CD14-positive monocyte (primary cell): Measurements from ENCODE around the gene PAAF1. TPM values are rescaled to one million over a fixed set of nuclear protein-coding genes. Genes with fewer than 3 reads are reported as not detected.

Experiments used
- DNase-seq, 3 donors: peaks; one replicate each; pipeline ENCODE4 v3.0.0-alpha.2; 2011 to 2022
- H2AFZ ChIP-seq: 2 replicates; pipeline ENCODE4 v1.6.0; 2012; ENCODE audit warnings: mild to moderate bottlenecking, low read depth, low read length, inconsistent platforms; ENCODE audit not compliant: insufficient read depth, poor library complexity, severe bottlenecking
- H3K27ac ChIP-seq, 2 donors: 1 replicate in 1 of 2; 2 replicates in 1 of 2; pipeline ENCODE4 v1.5.1; 2012 to 2013; ENCODE audit warnings: low read length in 2 of 2, control low read depth in 1 of 2, inconsistent platforms in 1 of 2, low read depth in 1 of 2, mild to moderate bottlenecking in 1 of 2
- H3K27me3 ChIP-seq, 2 donors: one replicate each; pipeline versions ENCODE4 v1.6.0 to v1.6.1; 2011 to 2013; ENCODE audit warnings: low read length in 2 of 2; ENCODE audit not compliant: control insufficient read depth in 2 of 2, insufficient read depth in 2 of 2
- H3K36me3 ChIP-seq, 2 donors: replicated peaks in 1 of 2; 1 replicate in 1 of 2; 2 replicates in 1 of 2; pipeline versions ENCODE4 v1.5.1 to v1.6.1; 2012 to 2013; ENCODE audit warnings: low read length in 2 of 2, control low read depth in 1 of 2, inconsistent platforms in 1 of 2, mild to moderate bottlenecking in 1 of 2; ENCODE audit not compliant: insufficient read depth in 2 of 2, control insufficient read depth in 1 of 2
- H3K4me1 ChIP-seq, 2 donors: 1 replicate in 1 of 2; 2 replicates in 1 of 2; pipeline versions ENCODE4 v1.5.1 to v1.6.1; 2012 to 2013; ENCODE audit warnings: low read length in 2 of 2, control low read depth in 1 of 2, inconsistent platforms in 1 of 2, mild to moderate bottlenecking in 1 of 2, moderate library complexity in 1 of 2; ENCODE audit not compliant: insufficient read depth in 2 of 2, control insufficient read depth in 1 of 2
- H3K4me2 ChIP-seq: replicated peaks from 2 replicates; pipeline ENCODE3; 2012; ENCODE audit warnings: low read length, moderate library complexity, mild to moderate bottlenecking; ENCODE audit not compliant: poor library complexity, severe bottlenecking; ENCODE audit errors: extremely low read depth
- H3K4me3 ChIP-seq, 3 experiments: fragments of 200-600 bp in 1 of 3; sonication (generic) in 1 of 3; replicated peaks in 1 of 3; 1 replicate in 2 of 3; 2 replicates in 1 of 3; pipeline ENCODE4 v1.5.1; 2011 to 2013; ENCODE audit warnings: low read length in 3 of 3, mild to moderate bottlenecking in 3 of 3, control low read depth in 2 of 3, low read depth in 2 of 3, inconsistent platforms in 1 of 3, moderate library complexity in 1 of 3
- H3K79me2 ChIP-seq: 2 replicates; pipeline ENCODE4 v1.6.0; 2012; ENCODE audit warnings: mild to moderate bottlenecking, control low read depth, inconsistent platforms, low read length, moderate library complexity; ENCODE audit not compliant: insufficient read depth
- H3K9ac ChIP-seq: 2 replicates; pipeline ENCODE4 v1.6.0; 2017; ENCODE audit warnings: low read length, mild to moderate bottlenecking; ENCODE audit not compliant: insufficient read depth, poor library complexity, severe bottlenecking
- H3K9me3 ChIP-seq, 2 donors: replicated peaks in 1 of 2; 1 replicate in 1 of 2; 2 replicates in 1 of 2; pipeline versions ENCODE4 v1.5.1 to v1.6.1; 2012 to 2013; ENCODE audit warnings: low read length in 2 of 2, control low read depth in 1 of 2; ENCODE audit not compliant: control insufficient read depth in 1 of 2, insufficient read depth in 1 of 2
- H4K20me1 ChIP-seq: 2 replicates; pipeline ENCODE4 v1.6.0; 2012; ENCODE audit warnings: mild to moderate bottlenecking, low read length, control low read depth, moderate library complexity; ENCODE audit not compliant: insufficient read depth
- H3K27ac Mint-ChIP-seq, 7 donors: one replicate each; pipeline ENCODE4 v1.8.0; 2020; ENCODE audit warnings: mild to moderate bottlenecking in 7 of 7, mixed read lengths in 7 of 7, moderate library complexity in 6 of 7, inconsistent platforms in 2 of 7
- H3K27me3 Mint-ChIP-seq, 3 donors: one replicate each; pipeline ENCODE4 v1.8.0; 2021 to 2022; ENCODE audit warnings: low read depth in 3 of 3, mild to moderate bottlenecking in 3 of 3, mixed read lengths in 3 of 3, moderate library complexity in 3 of 3, inconsistent platforms in 1 of 3
- H3K36me3 Mint-ChIP-seq, 2 donors: one replicate each; pipeline ENCODE4 v1.8.0; 2020; ENCODE audit warnings: mixed read lengths in 2 of 2, inconsistent platforms in 1 of 2, mild to moderate bottlenecking in 1 of 2
- H3K4me1 Mint-ChIP-seq: one replicate; pipeline ENCODE4 v1.8.0; 2020; ENCODE audit warnings: mild to moderate bottlenecking, mixed read lengths
- H3K4me3 Mint-ChIP-seq, 2 donors: one replicate each; pipeline ENCODE4 v1.8.0; 2020; ENCODE audit warnings: mild to moderate bottlenecking in 2 of 2, mixed read lengths in 2 of 2, moderate library complexity in 1 of 2
- H3K9me3 Mint-ChIP-seq, 7 donors: one replicate each; pipeline ENCODE4 v1.8.0; 2020 to 2022; ENCODE audit warnings: mixed read lengths in 7 of 7, mild to moderate bottlenecking in 6 of 7, moderate library complexity in 6 of 7, inconsistent platforms in 2 of 7
- WGBS: methylation state at CpG from one replicate; pipeline ENCODE4 v1.1.5; 2013; ENCODE audit warnings: missing lambda C conversion rate; ENCODE audit not compliant: insufficient coverage; 5-methylcytosine and 5-hydroxymethylcytosine counted together
- intact Hi-C, 2 donors: fragments of 100-400 bp; cut with micrococcal nuclease; formaldehyde crosslinking; loops; one replicate each; pipeline versions ENCODE4 v1.15.0 to v1.15.1; 2023
- polyA plus RNA-seq, 3 donors: library from polyadenylated mRNA; depleted of rRNA in 1 of 3; unstranded in 2 of 3; stranded (reverse) in 1 of 3; fragments of 300-500 nt in 2 of 3; fragments of >200 nt in 1 of 3; fragmentation: Illumina TruSeq in 2 of 3; gene quantifications; 1 replicate in 2 of 3; 2 replicates in 1 of 3; pipeline ENCODE4 v1.2.3, GENCODE V29; 2012 to 2021
- TF ChIP-seq, protein P1 (sequence below): fragments of 200-600 bp; IDR thresholded peaks from one replicate; pipeline ENCODE4 v1.8.0; 2022; ENCODE audit warnings: antibody characterized with exemption, mild to moderate bottlenecking

PAAF1 gene
- polyA plus RNA-seq, 3 donors, result 12.0 to 13.7 (median 12.9) TPM

DNA sequence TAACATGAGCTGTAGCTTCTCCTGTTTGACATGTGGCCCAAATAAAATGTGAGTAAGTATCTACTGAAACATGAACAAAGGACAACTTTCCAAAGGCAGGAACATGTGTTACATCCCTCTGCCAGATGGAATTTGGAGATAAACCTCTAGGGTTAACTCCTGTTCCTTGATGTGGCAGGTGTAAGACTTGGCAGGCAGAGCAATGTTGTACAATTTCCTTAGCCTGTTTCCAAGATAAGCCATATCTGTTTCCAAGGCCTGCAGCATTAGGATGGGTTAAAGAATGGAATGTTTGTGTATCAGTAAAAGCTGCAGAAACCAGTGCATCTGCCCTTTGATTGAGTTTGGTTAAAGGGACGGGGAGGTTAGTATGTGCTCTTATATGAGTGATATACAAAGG, 65.2 kb downstream of the PAAF1 start:
- Histone ChIP-seq H3K4me3 (no peak overlapping the region), H3K9me3 (peaks cover 9 to 21% of the 10 kb centered on the region in 2 donors), H2AFZ (no peak overlapping the region), H3K4me2 (no peak overlapping the region), H3K79me2 (no peaks in the 10 kb centered on the region), H3K9ac (no peak overlapping the region), H4K20me1 (no peaks in the 10 kb centered on the region), H3K27ac (no peak overlapping the region), H3K4me1 (peaks cover 6 to 7% of the 10 kb centered on the region in 2 donors), H3K36me3 (no peaks in the 10 kb centered on the region), H3K27me3 (no peaks in the 10 kb centered on the region)
- H3K27ac Mint-ChIP-seq, result peak overlapping the region in 1 of 7 donors; percentile 28
- peaks cover 0 to 1% (median 0%) of the 10 kb centered on the region in 3 donors for H3K27me3 Mint-ChIP-seq
- no CpG with 5 or more reads among the region's 1 CpG for WGBS
- DNase-seq, result no peak
- TF ChIP-seq, protein P1, sequence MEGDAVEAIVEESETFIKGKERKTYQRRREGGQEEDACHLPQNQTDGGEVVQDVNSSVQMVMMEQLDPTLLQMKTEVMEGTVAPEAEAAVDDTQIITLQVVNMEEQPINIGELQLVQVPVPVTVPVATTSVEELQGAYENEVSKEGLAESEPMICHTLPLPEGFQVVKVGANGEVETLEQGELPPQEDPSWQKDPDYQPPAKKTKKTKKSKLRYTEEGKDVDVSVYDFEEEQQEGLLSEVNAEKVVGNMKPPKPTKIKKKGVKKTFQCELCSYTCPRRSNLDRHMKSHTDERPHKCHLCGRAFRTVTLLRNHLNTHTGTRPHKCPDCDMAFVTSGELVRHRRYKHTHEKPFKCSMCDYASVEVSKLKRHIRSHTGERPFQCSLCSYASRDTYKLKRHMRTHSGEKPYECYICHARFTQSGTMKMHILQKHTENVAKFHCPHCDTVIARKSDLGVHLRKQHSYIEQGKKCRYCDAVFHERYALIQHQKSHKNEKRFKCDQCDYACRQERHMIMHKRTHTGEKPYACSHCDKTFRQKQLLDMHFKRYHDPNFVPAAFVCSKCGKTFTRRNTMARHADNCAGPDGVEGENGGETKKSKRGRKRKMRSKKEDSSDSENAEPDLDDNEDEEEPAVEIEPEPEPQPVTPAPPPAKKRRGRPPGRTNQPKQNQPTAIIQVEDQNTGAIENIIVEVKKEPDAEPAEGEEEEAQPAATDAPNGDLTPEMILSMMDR, result no peak
- H3K36me3 Mint-ChIP-seq, result peaks cover 0 to 9% of the 10 kb centered on the region in 2 donors
- no peak overlapping the region for H3K4me3 Mint-ChIP-seq
- intact Hi-C loops, result no loop called here
- peaks cover 12% of the 10 kb centered on the region for H3K4me1 Mint-ChIP-seq
- peaks cover 17 to 44% (median 30%) of the 10 kb centered on the region in 7 donors for H3K9me3 Mint-ChIP-seq

DNA sequence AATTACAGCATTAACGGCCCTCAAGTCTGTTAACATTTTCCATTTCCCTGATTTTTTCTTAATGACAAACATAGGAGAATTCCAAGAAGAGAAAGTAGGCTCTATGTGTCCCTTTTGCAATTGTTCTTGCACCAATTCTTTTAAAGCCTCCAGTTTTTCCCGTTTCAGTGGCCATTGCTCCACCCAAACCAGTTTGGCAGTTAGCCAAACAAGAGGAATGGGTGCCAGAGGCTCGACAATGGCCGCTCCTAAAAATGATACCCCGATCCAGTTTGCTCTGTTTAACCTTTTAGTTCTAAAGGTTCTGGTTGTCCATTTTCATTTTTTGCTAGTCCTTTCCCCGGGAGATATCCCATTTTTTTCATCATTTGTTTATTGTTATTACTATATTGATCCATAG, 67.3 kb downstream of the PAAF1 start:
- Histone ChIP-seq H4K20me1 (no peaks in the 10 kb centered on the region), H3K36me3 (no peaks in the 10 kb centered on the region), H3K4me3 (no peak overlapping the region), H3K9me3 (peaks cover 9% of the 10 kb centered on the region in 2 donors), H2AFZ (no peak overlapping the region), H3K9ac (no peak overlapping the region), H3K27me3 (no peaks in the 10 kb centered on the region), H3K27ac (no peak overlapping the region), H3K4me1 (peaks cover 6 to 7% of the 10 kb centered on the region in 2 donors), H3K4me2 (no peak overlapping the region), H3K79me2 (no peaks in the 10 kb centered on the region)
- Mint-ChIP-seq H3K4me3 (no peak overlapping the region), H3K4me1 (peaks cover 12% of the 10 kb centered on the region), H3K27ac (no peak overlapping the region), H3K27me3 (peaks cover 0 to 1% (median 0%) of the 10 kb centered on the region in 3 donors), H3K9me3 (peaks cover 7 to 29% (median 12%) of the 10 kb centered on the region in 7 donors), H3K36me3 (peaks cover 0 to 7% of the 10 kb centered on the region in 2 donors)
- TF ChIP-seq, protein P1, result no peak
- intact Hi-C loops, result no loop called here
- WGBS, result no CpG with 5 or more reads among the region's 6 CpGs
- DNase-seq, result no peak
